ENCODE data around the gene HNRNPA1L2. TPM values are rescaled to one million over a fixed set of nuclear protein-coding genes. Genes with fewer than 3 reads are reported as not detected.

HNRNPA1L2 gene
- total RNA-seq, 2 donors from 2014 or later = 1.8 to 2.2 TPM

DNA sequence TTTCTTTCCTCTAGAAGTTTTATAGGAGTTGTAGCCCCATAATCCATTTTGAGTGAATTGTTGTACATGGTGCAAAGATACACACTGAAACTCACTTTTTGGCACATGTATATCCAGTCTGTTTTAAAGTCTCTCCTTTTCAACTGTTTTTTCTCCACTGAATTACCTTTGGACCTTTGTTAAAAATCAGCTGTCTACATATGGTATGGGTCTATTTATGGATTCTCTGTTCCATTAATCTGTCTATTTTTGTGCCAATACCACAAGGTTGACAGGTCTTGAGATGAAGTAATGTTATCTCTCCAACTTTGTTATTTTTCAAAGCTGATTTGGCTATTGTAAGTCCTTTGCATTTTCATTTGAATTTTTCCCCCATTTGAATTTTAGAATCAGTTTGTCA, 4.7 kb downstream of the HNRNPA1L2 start:
- H3K27ac ChIP-seq = no peak overlapping the region

GRCh38 chr13:52650731-52651130, 8.5 kb downstream of the HNRNPA1L2 start:
- TF ChIP-seq, protein P1, sequence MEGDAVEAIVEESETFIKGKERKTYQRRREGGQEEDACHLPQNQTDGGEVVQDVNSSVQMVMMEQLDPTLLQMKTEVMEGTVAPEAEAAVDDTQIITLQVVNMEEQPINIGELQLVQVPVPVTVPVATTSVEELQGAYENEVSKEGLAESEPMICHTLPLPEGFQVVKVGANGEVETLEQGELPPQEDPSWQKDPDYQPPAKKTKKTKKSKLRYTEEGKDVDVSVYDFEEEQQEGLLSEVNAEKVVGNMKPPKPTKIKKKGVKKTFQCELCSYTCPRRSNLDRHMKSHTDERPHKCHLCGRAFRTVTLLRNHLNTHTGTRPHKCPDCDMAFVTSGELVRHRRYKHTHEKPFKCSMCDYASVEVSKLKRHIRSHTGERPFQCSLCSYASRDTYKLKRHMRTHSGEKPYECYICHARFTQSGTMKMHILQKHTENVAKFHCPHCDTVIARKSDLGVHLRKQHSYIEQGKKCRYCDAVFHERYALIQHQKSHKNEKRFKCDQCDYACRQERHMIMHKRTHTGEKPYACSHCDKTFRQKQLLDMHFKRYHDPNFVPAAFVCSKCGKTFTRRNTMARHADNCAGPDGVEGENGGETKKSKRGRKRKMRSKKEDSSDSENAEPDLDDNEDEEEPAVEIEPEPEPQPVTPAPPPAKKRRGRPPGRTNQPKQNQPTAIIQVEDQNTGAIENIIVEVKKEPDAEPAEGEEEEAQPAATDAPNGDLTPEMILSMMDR (IDR thresholded peaks at IDR 0.05) = no peak
- Histone ChIP-seq H3K9me3 (no peaks in the 10 kb centered on the region), H3K36me3 (no peaks in the 10 kb centered on the region), H3K27me3 (no peaks in the 10 kb centered on the region), H3K27ac (no peak overlapping the region), H3K4me1 (peaks cover 0 to 38% of the 10 kb centered on the region in 2 donors), H3K4me3 (peak overlapping the region in 1 of 2 donors; percentile 81)
- DNase-seq (ENCODE audit: low spot score) = no peak

More for the DNA sequence above, 4.7 kb downstream of the HNRNPA1L2 start:
- peaks cover 6% of the 10 kb centered on the region for H3K36me3 ChIP-seq
- TF ChIP-seq, protein P1 (IDR thresholded peaks at IDR 0.05) = no peak
- H3K4me1 ChIP-seq = peaks cover 0 to 15% of the 10 kb centered on the region in 2 donors
- no peak overlapping the region for H3K4me3 ChIP-seq
- no peaks in the 10 kb centered on the region for H3K27me3 ChIP-seq
- DNase-seq (ENCODE audit: low spot score) = no peak
- no peaks in the 10 kb centered on the region for H3K9me3 ChIP-seq

GRCh38 chr13:52651897-52652195, 9.6 kb downstream of the HNRNPA1L2 start:
- Histone ChIP-seq H3K9me3 (no peaks in the 10 kb centered on the region), H3K27ac (peak overlapping the region; percentile 93 to 97), H3K27me3 (no peaks in the 10 kb centered on the region), H3K36me3 (no peaks in the 10 kb centered on the region), H3K4me1 (peaks cover 0 to 45% of the 10 kb centered on the region in 2 donors), H3K4me3 (peak overlapping the region; percentile 81 to 92)
- TF ChIP-seq, protein P1 (IDR thresholded peaks at IDR 0.05) = no peak
- DNase-seq (ENCODE audit: low spot score) = no peak

GRCh38 chr13:52652196-52652979, 10.2 kb downstream of the HNRNPA1L2 start, which contains the start of gene SUGT1:
Gene SUGT1, plus strand, starts transcription at chr13:52652836. Its CDS starts 85 bp downstream, at chr13:52652921.
- TF ChIP-seq, protein P1 (IDR thresholded peaks at IDR 0.05) = peak; percentile 54 to 73
- Histone ChIP-seq H3K4me1 (peaks cover 0 to 45% of the 10 kb centered on the region in 2 donors), H3K27me3 (no peaks in the 10 kb centered on the region), H3K36me3 (no peaks in the 10 kb centered on the region), H3K27ac (peak within 1 kb of the TSS; percentile 93 to 97), H3K9me3 (no peaks in the 10 kb centered on the region), H3K4me3 (peak within 1 kb of the TSS; percentile 81 to 92)
- peak; percentile 96 for DNase-seq (ENCODE audit: low spot score)

GRCh38 chr13:52652980-52653303, 10.7 kb downstream of the HNRNPA1L2 start:
- TF ChIP-seq, protein P1 (IDR thresholded peaks at IDR 0.05) = peak in 1 of 2 donors; percentile 16
- peak overlapping the region; percentile 81 to 92 for H3K4me3 ChIP-seq
- DNase-seq (ENCODE audit: low spot score) = no peak
- no peaks in the 10 kb centered on the region for H3K9me3 ChIP-seq
- H3K27ac ChIP-seq = peak overlapping the region; percentile 93 to 97
- peaks cover 0 to 45% of the 10 kb centered on the region in 2 donors for H3K4me1 ChIP-seq
- H3K36me3 ChIP-seq = peaks cover under 1% of the 10 kb centered on the region
- H3K27me3 ChIP-seq = no peaks in the 10 kb centered on the region
